HG02798 (cell line): ENCODE data around the gene GYS1.

Source experiments
- ATAC-seq: cut with Tn5 transposase; IDR thresholded peaks from one replicate; pipeline ENCODE4 v1.9.1; 2021; ENCODE audit warnings: mild to moderate bottlenecking; ENCODE audit not compliant: unreplicated experiment, poor library complexity

GYS1 gene

DNA sequence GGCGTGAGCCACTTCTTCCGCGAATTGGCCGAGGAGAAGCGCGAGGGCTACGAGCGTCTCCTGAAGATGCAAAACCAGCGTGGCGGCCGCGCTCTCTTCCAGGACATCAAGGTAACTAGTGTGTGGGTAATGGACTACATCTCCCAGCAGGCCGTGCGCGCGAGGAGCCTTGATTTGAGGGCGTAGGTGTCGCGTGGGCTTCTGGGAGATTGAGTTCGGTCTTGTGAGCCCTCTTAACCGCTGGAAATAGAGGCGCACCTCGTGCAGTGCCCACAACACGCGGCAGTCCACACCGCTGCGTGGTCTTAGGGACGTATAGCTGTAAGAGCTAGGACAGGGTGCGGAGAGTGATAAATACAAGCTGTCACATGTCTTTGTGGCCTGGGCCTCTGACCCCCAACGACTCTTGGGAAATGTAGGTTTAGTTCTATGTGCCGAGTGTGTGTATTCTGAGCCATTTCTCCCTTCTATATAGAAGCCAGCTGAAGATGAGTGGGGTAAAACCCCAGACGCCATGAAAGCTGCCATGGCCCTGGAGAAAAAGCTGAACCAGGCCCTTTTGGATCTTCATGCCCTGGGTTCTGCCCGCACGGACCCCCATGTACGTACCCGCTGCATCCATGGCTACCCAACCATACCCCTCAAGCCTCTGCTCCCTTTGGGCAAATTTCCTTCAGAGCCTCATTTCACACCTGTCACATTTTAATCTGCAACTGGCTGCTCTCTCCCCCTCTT lies 27.1 kb downstream of the GYS1 start:
- peak; percentile 23 for ATAC-seq

DNA sequence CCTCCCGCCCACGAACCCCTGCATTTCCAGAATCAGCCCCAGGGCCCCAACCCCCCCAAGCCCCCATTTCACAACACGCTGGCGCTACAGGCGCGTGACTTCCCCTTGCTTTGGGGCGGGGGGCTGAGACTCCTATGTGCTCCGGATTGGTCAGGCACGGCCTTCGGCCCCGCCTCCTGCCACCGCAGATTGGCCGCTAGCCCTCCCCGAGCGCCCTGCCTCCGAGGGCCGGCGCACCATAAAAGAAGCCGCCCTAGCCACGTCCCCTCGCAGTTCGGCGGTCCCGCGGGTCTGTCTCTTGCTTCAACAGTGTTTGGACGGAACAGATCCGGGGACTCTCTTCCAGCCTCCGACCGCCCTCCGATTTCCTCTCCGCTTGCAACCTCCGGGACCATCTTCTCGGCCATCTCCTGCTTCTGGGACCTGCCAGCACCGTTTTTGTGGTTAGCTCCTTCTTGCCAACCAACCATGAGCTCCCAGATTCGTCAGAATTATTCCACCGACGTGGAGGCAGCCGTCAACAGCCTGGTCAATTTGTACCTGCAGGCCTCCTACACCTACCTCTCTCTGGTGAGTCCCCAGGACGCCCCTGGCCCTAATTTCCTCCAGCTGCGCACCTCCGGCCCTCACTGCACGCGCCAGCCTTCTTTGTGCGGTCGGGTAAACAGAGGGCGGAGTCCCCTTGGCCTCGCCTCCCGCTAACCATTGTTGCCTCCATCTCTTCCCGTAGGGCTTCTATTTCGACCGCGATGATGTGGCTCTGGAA lies 27.9 kb downstream of the GYS1 start, which contains the start of gene FTL:
TSS of gene FTL (plus strand) at position 270 of the 766 bp plus-strand sequence. CDS start at position 469, 199 bp downstream.
- ATAC-seq: peak; percentile 69

DNA sequence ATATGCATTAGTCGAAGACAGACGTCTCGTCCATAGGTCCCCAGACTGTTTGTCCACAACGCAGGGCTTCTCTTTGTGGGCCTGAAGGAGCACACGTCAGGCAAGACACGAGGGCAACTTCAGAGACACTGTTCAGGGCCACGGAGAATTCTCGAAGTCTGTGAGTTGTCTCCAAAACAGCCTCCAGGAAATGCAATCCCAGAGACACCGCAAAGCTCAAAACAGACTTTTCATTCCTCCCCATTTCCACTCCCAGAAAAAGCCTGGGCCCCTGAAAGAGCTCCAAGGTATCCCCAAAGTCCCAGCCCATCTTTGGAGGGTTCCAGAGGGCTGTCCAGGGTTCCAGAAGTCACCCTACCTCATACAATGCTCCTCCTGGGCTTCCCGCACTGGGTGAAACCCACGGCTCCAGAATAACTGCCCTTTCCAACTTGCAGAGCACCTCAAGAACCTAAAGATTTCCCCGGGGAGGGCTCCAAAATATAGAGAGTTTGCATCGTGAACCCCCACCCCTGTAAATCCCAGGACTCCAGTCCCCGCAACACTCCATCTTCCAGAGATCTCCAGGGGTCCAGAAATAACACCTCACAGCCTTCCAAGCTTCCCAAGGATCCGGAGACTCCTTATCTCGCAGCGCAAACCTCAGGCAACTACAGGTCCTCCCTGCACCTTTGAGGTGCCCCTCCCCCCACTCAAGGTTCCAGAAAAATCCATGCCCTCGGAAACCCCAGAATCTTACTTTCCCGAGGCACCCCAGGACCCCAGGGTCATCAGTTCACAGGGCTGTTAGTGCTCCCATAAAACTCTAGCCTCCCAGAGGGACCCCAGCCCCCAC lies 28.7 kb downstream of the GYS1 start:
- no peak for ATAC-seq

DNA sequence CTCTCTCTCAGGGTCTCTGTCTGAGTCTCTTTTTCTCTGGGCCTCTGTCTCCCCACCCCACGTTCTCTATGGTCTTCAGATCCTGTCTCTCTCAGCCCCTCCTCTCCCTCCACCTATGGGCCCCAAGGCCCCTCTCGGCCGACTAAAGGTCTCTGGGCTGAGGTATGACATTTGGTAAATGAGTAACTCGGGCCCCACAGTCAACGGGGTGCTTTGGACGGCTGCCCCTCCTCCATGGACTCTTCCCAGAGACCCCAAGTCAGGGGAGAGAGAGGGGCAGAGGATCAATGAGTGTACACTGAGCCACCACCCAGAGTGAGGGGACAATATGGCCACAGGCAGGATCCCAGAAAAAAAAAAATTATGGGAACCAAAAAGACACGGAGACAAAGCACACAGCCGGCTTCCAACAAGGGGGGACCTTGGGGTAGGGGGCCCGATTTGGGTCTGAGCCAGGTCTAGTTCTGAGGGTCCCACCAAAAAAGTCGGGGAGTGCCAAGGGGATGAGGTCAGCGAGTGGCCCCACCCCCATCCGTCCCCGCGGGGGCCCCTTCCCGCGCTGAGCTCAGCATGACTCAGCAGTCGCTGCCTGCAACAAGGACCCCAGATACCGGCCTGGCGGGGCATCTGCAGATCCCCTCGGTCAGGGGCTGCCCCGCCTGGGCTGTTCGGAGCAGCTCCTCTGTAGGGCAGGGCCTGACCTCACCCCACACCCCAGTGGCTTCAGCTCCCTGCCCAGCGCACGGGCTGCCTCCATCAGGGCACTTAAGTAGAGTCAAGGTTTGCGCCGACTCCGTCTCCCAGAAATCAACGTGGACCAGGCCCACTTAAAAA lies 29.5 kb downstream of the GYS1 start:
- ATAC-seq: peak; percentile 21

DNA sequence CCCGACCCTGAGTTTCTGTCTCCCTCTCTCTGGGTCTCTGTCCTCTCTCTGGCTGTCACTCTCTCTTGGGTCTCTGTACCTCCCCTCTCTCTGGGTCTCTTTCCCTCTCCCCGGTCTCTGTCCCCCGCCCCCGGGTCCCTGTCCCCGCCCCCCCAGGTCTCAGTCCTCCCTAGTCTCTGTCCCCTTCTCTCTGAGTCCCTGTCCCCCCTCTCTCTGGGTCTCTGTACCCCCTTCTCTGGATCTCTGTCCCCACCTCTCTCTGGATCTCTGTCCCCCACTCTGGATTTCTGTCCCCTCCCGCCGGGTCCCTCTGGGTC lies 30.3 kb downstream of the GYS1 start:
- ATAC-seq: no peak

DNA sequence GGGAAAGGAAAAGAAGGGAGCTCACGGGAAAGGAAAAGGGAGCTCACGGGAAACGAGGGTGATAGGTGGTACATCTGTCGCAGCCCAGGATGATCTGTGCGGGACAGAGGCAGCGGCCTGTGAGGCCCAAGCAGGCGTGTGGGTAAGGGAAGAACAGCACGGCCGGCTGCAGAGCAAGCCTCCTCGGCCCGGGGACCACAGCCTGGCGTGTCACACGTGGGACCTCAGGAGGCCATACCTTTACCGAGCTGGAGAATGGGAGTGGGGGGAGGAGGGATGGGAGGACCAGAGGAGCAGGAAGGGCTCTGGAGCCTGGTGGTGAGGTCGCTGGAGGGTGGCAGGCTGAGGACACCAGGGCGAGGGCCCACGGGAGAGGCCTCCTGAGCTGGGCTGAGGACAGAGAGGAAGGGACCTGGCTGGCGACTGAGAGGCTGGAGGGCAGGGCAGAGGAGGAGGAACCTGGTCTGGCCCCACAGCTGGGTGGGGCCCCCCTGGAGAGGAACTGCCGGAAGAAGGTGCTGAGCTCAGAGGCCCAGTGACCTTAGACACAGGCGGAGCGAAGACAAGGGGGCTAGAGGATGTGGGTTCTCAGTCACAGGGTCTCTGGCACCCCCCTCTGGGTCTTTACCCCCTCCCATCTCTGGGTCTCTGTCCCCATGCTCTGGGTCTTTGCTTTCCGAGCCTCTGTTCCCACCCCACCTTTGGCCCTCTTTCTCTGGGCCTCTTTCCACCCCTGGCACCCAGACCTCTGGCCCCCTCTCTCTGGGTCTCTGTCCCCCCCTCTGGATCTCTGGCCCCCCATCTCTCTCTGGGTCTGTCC lies 30.9 kb downstream of the GYS1 start:
- peak; percentile 25 for ATAC-seq

DNA sequence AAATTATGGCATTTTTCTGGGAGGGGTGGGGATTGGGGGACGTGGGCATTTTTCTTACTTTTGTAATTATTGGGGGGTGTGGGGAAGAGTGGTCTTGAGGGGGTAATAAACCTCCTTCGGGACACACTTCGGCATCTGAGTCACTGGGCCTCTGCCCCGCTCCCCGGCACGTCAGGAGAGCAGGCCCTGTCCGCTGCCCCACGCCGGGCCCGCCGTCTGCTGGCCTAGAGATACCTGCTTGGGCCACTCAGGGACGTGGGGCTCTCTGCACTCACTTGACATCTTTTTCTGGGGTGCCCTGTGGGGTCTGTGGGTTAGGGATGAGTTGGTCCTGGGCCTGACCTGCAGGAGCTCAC lies 31.5 kb downstream of the GYS1 start:
- no peak for ATAC-seq

DNA sequence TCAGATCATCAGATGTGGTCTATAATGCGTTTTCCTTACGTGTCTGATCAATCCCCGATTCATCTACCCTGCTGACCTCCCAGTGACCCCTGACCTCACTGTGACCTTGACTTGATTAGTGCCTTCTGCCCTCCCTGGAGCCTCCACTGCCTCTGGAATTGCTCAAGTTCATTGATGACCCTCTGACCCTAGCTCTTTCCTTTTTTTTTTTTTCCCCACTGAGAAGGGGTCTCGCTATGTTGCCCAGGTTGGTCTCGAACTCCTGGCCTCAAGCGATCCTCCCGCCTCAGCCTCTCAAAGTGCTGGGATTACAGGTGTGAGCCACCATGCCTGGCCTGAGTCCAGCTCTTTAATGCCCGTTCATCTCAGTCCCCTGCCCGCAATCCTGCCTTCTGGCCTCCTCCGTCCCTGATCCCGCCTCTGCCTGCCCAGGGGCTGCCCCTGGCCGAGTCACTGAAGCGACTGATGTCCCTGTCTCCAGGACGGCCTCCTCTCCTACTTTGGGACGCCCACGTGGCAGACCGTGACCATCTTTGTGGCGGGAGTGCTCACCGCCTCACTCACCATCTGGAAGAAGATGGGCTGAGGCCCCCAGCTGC lies 32.0 kb downstream of the GYS1 start:
- no peak for ATAC-seq

DNA sequence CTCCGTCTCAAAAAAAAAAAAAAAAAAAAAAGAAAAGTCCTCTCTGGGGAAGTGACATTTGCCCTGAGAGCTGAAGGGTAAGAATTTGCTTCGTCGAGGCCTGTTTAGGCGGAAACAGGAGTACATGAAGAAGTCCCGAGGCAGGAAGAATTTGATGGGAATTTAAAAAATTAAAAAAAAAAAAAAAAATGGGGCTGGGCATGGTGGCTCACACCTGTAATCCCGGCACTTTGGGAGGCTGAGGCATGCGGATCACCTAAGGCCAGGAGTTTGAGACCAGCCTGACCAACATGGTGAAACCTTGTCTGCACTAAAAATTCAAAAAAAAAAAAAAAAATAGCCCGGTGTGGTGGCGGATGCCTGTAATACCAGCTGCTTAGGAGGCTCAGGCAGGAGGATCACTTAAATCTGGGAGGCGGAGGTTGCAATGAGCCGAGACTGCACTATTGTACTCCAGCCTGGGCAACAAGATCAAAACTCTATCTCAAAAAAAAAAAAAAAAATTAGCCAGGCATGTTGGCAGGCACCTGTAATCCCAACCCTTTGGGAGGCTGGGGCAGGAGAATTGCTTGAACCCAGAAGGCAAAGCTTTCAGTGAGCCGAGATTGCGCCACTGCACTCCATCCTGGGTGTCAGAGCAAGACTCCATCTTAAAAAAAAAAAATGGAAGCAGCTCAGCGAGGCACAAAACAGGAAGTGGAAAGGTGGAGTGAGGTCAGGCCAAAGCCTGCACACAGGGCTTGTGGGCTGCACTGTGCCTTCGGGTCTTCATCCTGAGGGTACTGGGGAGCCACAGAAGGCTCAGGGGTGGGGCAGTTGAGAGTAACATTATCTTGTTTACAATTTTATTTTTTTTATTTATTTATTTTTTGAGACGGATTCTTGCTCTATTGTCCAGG lies 33.5 kb downstream of the GYS1 start:
- no peak for ATAC-seq

DNA sequence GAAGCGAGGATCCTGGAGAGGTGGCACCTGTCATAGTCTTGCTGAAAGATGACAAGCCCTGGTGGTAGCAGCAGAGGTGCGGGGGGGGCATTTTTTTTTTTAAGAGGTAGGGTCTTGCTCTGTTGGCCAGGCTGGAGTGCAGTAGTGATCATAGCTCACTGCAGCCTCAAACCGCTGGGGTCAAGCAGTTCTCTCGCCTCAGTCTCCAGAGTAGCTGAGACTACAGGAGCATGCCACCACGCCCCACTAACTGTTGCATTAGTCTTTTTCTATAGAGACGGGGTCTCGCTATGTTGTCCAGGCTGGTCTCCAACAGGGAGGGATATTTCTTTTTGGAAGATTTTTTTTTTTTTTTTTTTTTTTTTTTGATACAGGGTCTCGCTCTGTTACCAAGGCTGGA lies 35.1 kb downstream of the GYS1 start:
- ATAC-seq: no peak

DNA sequence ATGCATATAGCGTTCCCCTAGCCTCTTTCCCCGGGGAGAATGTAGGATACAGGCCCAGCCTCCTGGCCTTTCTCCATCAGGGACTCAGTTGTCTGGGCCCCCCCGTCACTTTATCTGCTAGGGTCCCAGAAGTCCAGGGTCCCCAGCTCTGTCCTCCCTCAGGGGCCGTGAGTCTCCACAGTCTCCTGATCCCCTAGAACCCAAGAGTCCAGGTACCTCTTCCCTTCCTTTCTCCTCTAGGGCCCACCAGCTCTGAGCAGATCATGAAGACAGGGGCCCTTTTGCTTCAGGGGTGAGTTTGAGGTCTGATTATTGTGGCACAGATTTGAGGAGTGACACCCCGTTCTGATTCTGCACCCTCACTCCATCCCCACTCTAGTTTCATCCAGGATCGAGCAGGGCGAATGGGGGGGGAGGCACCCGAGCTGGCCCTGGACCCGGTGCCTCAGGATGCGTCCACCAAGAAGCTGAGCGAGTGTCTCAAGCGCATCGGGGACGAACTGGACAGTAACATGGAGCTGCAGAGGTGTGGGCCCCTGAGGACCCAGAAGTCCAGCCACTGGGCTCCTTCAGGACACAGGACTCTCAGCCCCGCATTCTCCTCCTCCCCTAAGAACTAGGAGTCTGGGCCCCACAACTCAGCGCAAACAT lies 37.7 kb downstream of the GYS1 start:
- ATAC-seq: no peak

DNA sequence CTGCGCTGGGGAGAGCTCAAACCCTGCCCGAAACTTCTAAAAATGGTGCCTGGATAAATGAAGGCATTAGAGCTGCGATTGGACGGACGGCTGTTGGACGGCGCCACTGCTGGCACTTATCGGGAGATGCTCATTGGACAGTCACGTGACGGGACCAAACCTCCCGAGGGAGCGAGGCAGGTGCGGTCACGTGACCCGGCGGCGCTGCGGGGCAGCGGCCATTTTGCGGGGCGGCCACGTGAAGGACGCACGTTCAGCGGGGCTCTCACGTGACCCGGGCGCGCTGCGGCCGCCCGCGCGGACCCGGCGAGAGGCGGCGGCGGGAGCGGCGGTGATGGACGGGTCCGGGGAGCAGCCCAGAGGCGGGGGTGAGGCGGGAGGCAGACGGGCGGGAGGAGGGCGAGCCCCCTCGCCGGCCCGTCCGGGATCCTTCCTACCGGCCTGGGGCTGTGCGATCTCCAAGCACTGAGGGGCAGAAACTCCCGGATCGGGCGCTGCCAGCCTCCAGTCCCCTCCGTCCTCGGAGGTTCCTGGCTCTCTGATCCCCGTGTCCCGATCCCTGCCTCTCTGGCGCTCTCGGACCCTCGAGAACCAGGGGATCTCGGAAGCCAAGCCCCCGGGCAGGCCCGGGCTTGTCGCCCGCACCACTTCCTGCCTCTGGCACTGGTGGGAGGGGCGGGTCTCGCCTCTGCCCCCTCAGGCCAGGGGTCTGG lies 38.4 kb downstream of the GYS1 start, which contains the start of gene BAX:
TSS of gene BAX (plus strand) at position 281 of the 713 bp plus-strand sequence. CDS start at position 335, 54 bp downstream.
- ATAC-seq: peak; percentile 94

DNA sequence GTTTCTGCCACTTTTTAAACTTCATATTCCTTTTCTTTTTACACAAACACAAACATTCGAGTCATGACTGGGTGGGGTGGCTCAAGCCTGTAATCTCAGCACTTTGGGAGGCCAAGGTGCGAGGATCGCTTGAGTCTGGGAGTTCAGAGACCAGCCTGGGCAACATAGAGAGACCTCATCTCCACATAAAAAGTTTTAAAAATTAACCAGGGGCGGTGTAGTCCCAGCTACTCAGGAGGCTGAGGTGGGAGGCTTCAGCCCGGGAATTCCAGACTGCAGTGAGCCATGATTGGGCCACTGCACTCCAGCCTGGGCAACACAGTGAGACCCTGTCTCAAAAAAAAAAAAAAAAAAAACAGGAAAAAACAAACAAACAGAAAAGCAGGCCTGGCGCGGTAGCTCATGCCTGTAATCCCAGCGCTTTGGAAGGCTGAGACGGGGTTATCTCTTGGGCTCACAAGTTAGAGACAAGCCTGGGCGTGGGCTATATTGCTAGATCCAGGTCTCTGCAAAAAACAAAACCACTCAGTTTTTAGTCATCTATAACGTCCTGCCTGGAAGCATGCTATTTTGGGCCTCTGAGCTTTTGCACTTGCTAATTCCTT lies 39.0 kb downstream of the GYS1 start:
- ATAC-seq: no peak

DNA sequence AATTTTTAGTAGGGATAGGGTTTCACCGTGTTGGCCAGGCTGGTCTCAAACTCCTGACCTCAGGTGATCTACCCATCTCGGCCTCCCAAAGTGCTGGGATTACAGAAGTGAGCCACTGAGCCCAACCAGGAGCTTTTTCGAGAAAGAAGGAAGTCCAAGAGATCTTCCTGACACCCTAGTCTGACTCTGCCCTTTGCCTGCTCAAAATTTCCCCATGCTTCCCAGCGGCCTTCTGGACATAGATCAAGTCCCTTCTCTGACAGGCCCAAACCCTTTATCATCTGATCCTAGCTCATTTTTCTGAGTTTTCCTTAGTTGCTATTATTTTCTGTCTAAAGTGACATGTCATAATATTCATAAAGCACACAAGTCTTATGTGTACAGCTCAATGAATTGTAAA lies 40.0 kb downstream of the GYS1 start:
- ATAC-seq: no peak

DNA sequence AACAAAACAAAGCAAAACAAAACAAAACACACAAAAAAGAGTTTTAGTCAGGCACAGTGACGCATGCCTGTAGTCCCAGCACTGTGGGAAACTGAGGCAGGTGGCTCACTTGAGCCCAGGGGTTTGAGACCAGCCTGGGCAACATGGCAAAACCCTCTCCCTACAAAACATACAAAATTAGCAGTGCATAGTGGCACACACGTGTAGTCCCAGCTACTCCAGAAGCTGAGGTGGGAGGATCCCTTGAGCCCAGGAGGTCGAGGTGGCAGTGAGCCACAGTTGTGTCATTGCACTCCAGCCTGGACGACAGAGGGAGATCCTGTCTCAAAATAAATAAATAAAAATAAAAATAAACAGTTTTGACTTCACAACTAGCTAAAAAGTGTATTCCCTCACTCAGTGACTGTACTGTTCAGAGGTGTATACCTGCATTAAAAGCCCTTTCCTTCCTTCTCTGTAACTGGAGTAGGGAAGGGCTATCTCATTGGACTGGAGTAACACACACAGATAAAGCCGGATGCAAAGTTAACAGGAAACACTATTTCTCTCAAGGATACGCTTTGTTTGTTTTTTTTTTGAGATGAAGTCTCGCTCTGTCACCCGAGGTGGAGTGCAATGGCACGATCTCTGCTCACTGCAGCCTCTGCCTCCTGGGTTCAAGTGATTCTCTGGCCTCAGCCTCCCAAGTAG lies 42.1 kb downstream of the GYS1 start:
- no peak for ATAC-seq

DNA sequence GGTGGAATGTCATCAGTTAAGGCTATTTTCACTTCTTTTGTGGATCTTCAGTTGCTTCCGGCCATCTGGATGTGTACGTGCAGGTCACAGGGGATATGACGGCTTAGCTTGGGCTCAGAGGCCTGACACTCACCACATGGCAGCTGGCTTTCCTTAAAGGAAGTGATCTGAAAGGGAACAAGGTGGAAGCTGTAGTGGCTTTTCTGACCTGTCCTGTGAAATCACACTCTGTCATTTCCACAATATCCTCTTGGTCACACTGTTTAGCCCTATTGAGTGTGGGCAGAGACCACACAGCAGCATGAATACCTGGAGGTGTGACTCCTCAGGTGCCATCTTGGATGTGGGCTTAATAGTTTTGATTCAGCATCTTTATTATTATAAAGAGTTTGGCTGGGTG lies 43.0 kb downstream of the GYS1 start:
- no peak for ATAC-seq
